Common myeloid progenitor, CD34-positive (primary cell): ENCODE measurements around the gene GNAZ.
"Not testable (repeated sequence)": the region's sequence is repeated elsewhere in the genome, so short reads cannot be mapped to it uniquely, and the experiment has no call there.

Source experiments
- CTCF ChIA-PET: fragments of 350-600 bp; sonication (Branson Sonifier 250); formaldehyde crosslinking; loops from one replicate; lab custom pipeline; 2021; ENCODE audit warnings: antibody characterized with exemption; lab: Charles Lee
- POLR2A ChIA-PET: fragments of 350-600 bp; sonication (Branson Sonifier 250); formaldehyde crosslinking; loops from one replicate; lab custom pipeline; 2021; ENCODE audit warnings: antibody characterized with exemption; lab: Charles Lee
- DNase-seq, 3 donors: peaks; one replicate each; pipeline versions ENCODE4 v3.0.0 to v3.0.0-alpha.2; 2013
- H3K27ac ChIP-seq, 2 experiments: 1 replicate in 1 of 2; 2 replicates in 1 of 2; pipeline ENCODE4 v1.7.0; 2013; ENCODE audit warnings: inconsistent platforms in 2 of 2, low read length in 2 of 2, mild to moderate bottlenecking in 2 of 2, low read depth in 1 of 2, moderate library complexity in 1 of 2; ENCODE audit not compliant: severe bottlenecking in 2 of 2, insufficient read depth in 1 of 2, poor library complexity in 1 of 2
- H3K27me3 ChIP-seq, 5 experiments: replicated peaks in 2 of 5; 1 replicate in 3 of 5; 2 replicates in 2 of 5; pipeline versions ENCODE4 v1.6.1 to v1.7.0; 2013; ENCODE audit warnings: low read length in 4 of 5, mild to moderate bottlenecking in 2 of 5, moderate library complexity in 2 of 5, inconsistent platforms in 1 of 5; ENCODE audit not compliant: insufficient read depth in 5 of 5, control insufficient read depth in 4 of 5
- H3K36me3 ChIP-seq, 4 experiments: 1 replicate in 2 of 4; 2 replicates in 2 of 4; pipeline versions ENCODE4 v1.6.1 to v1.7.0; 2013; ENCODE audit warnings: low read length in 3 of 4, control low read depth in 1 of 4, mild to moderate bottlenecking in 1 of 4; ENCODE audit not compliant: control insufficient read depth in 4 of 4, insufficient read depth in 4 of 4
- H3K4me1 ChIP-seq, 4 experiments: 1 replicate in 3 of 4; 2 replicates in 1 of 4; pipeline versions ENCODE4 v1.6.1 to v1.7.1; 2013; ENCODE audit warnings: low read length in 3 of 4, mild to moderate bottlenecking in 3 of 4, control low read depth in 1 of 4, inconsistent platforms in 1 of 4, moderate library complexity in 1 of 4; ENCODE audit not compliant: control insufficient read depth in 4 of 4, insufficient read depth in 4 of 4; ENCODE audit errors: control extremely low read depth in 1 of 4
- H3K4me3 ChIP-seq, 7 experiments: 1 replicate in 4 of 7; 2 replicates in 3 of 7; pipeline versions ENCODE4 v1.5.1 to v1.7.0; 2013; ENCODE audit warnings: mild to moderate bottlenecking in 7 of 7, low read length in 6 of 7, moderate library complexity in 6 of 7, inconsistent platforms in 2 of 7, low read depth in 2 of 7, control low read depth in 1 of 7; ENCODE audit not compliant: insufficient read depth in 4 of 7, control insufficient read depth in 1 of 7; ENCODE audit errors: extremely low read depth in 1 of 7
- H3K9me3 ChIP-seq, 5 experiments: 1 replicate in 4 of 5; 2 replicates in 1 of 5; pipeline versions ENCODE4 v1.6.1 to v1.7.1; 2013; ENCODE audit warnings: low read length in 4 of 5, mild to moderate bottlenecking in 2 of 5, inconsistent platforms in 1 of 5, low read depth in 1 of 5, moderate library complexity in 1 of 5; ENCODE audit not compliant: control insufficient read depth in 4 of 5, insufficient read depth in 2 of 5; ENCODE audit errors: control extremely low read depth in 1 of 5
- WGBS: methylation state at CpG from one replicate; pipeline ENCODE4 v1.1.5; 2013; ENCODE audit not compliant: insufficient coverage; 5-methylcytosine and 5-hydroxymethylcytosine counted together

Gene GNAZ

GRCh38 chr22:23131931-23132330, 61.6 kb downstream of the GNAZ start:
- Histone ChIP-seq H3K27ac (no peak overlapping the region), H3K4me3 (no peak overlapping the region), H3K4me1 (peaks cover 0 to 14% (median 6%) of the 10 kb centered on the region in 4 experiments), H3K27me3 (no peaks in the 10 kb centered on the region), H3K36me3 (no peaks in the 10 kb centered on the region), H3K9me3 (no peaks in the 10 kb centered on the region)
- no peak for DNase-seq
- ChIA-PET POLR2A (no interaction called here), CTCF (interaction anchor here (0.8 to 22.0 kb wide), 7 partner anchors 10 to 339 kb away, joined by 3 to 470 read pairs (median 3); no protein-coding TSS in a partner anchor)
- 89% methylated on average over 6 of the region's 6 CpGs for WGBS

DNA sequence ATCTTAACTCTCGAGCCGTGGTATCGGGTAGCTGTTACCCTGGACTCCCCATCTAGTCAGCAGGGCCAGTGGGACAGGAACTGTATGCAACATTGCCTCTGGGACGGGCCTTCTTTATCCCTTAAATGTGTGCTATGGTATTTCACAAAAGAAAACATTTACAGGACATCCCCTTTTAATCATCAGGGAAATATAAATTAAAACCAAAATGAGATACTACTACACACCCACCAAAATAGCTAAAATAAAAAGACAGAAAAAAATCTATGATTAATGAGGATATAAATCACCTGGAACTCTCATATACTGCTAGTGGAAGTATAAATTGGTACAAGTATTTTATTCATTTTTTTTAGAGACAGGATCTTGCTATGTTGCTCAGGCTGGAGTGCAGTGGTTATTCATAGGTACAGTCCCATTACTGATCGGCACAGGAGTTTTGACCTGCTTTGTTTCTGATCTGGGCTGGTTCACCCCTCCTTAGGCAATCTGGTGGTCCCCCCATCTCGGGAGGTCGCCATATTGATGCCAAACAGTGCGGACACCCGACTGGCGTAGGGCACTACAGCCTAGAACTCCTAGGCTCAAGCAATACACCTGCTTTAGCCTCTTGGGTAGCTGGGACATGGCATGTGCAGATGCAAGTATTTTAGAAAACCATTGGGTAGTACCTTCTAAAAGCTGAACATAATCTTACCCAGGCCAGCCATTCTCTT, 62.2 kb downstream of the GNAZ start:
- no peaks in the 10 kb centered on the region for H3K27me3 ChIP-seq
- no peaks in the 10 kb centered on the region for H3K9me3 ChIP-seq
- DNase-seq, result no peak
- H3K4me1 ChIP-seq, result peaks cover 0 to 20% (median 11%) of the 10 kb centered on the region in 4 experiments
- POLR2A ChIA-PET, result no interaction called here
- no peak overlapping the region for H3K27ac ChIP-seq
- no peak overlapping the region for H3K4me3 ChIP-seq
- WGBS, result 100% methylated on average over 9 of the region's 10 CpGs
- CTCF ChIA-PET, result interaction anchor here (0.9 to 22.0 kb wide), 8 partner anchors 11 to 175 kb away, joined by 3 to 470 read pairs (median 5); partner anchors contain the start of gene RAB36
- H3K36me3 ChIP-seq, result no peaks in the 10 kb centered on the region

- Histone ChIP-seq H3K4me1 (peaks cover 3 to 33% (median 23%) of the 10 kb centered on the region in 4 experiments), H3K27ac (no peak overlapping the region), H3K9me3 (no peaks in the 10 kb centered on the region), H3K36me3 (no peaks in the 10 kb centered on the region), H3K27me3 (no peaks in the 10 kb centered on the region), H3K4me3 (no peak overlapping the region)
- ChIA-PET POLR2A (no interaction called here), CTCF (interaction anchor here (0.9 to 22.0 kb wide), 5 partner anchors 10 to 278 kb away, joined by 3 to 470 read pairs (median 6); partner anchors contain the start of gene RAB36)
- WGBS, result 99% methylated on average over 10 of the region's 10 CpGs
- DNase-seq, result no peak
Observed at GRCh38 chr22:23133922-23134321, 63.6 kb downstream of the GNAZ start.

- H3K36me3 ChIP-seq, POLR2A ChIA-PET, H3K27me3 ChIP-seq, H3K9me3 ChIP-seq, DNase-seq, H3K27ac ChIP-seq, H3K4me3 ChIP-seq: not testable (repeated sequence)
- CTCF ChIA-PET, result interaction anchor here (1.3 to 22.0 kb wide), 3 partner anchors 9 to 179 kb away, joined by 4 to 470 read pairs (median 9); no protein-coding TSS in a partner anchor
- 100% methylated on average over 2 of the region's 4 CpGs for WGBS
- H3K4me1 ChIP-seq, result peaks cover 5 to 50% (median 33%) of the 10 kb centered on the region in 4 experiments
Observed at GRCh38 chr22:23136991-23137390, 66.7 kb downstream of the GNAZ start.

GRCh38 chr22:23137468-23137867, 67.1 kb downstream of the GNAZ start:
- DNase-seq, result no peak
- POLR2A ChIA-PET, result no interaction called here
- Histone ChIP-seq H3K36me3 (no peaks in the 10 kb centered on the region), H3K4me1 (peaks cover 5 to 55% (median 37%) of the 10 kb centered on the region in 4 experiments), H3K4me3 (no peak overlapping the region), H3K27ac (peak overlapping the region in 1 of 2 experiments; percentile 46), H3K9me3 (no peaks in the 10 kb centered on the region), H3K27me3 (no peaks in the 10 kb centered on the region)
- CTCF ChIA-PET, result interaction anchor here (1.0 to 22.0 kb wide), 6 partner anchors 9 to 349 kb away, joined by 3 to 470 read pairs (median 4); no protein-coding TSS in a partner anchor
- 0% methylated on average over 1 of the region's 3 CpGs for WGBS

GRCh38 chr22:23137905-23138561, 67.7 kb downstream of the GNAZ start:
- ChIA-PET POLR2A (no interaction called here), CTCF (interaction anchor here (0.7 to 22.0 kb wide), 7 partner anchors 10 to 350 kb away, joined by 3 to 470 read pairs (median 4); no protein-coding TSS in a partner anchor)
- peak; percentile 59 to 92 (median 89) for DNase-seq
- WGBS, result 63% methylated on average over 4 of the region's 5 CpGs
- no peaks in the 10 kb centered on the region for H3K36me3 ChIP-seq
- no peaks in the 10 kb centered on the region for H3K9me3 ChIP-seq
- peak overlapping the region in 1 of 2 experiments; percentile 46 for H3K27ac ChIP-seq
- H3K4me1 ChIP-seq, result peaks cover 5 to 57% (median 40%) of the 10 kb centered on the region in 4 experiments
- H3K27me3 ChIP-seq, result no peaks in the 10 kb centered on the region
- peak overlapping the region in 2 of 7 experiments; percentile 11 to 38 for H3K4me3 ChIP-seq
